ENCODE results near the gene HEG1. TPM values are rescaled to one million over a fixed set of nuclear protein-coding genes. Genes with fewer than 3 reads are reported as not detected.
A peak's percentile ranks its signal among the peaks of the same experiment; 100 is the strongest.

The HEG1 gene
- total RNA-seq (10 to 100 TPM; 17.4 to 54.7 (median 35.6) TPM), polyA plus RNA-seq (10 to 100 TPM; 12.2 to 64.7 TPM)
- long read RNA-seq, donor 1, partial matches to known transcripts: 7 of 18 reads
- long read RNA-seq, donor 1, other reads (novel, unspliced or antisense): 10 of 18 reads
- long read RNA-seq, donor 2: 0 reads
- long read RNA-seq, donor 3, partial matches to known transcripts: 5 of 22 reads
- long read RNA-seq, donor 3, other reads (novel, unspliced or antisense): 16 of 22 reads

GRCh38 chr3:125055913-125056745 lies at the start of gene HEG1:
TSS of gene HEG1 (minus strand) at chr3:125055997. CDS start at chr3:125055890, 107 bp downstream.
- intact Hi-C loops (cut with DNase I): loop anchor here in 2 of 4 donors (5.0 to 10.0 kb wide), 2 partner anchors 86 to 89 kb away; no protein-coding TSS in a partner anchor
- H3K27ac ChIP-seq: peak within 1 kb of the TSS; percentile 95
- 1 to 3% (median 2%) methylated on average over 45 to 67 of the region's 67 CpGs for WGBS, 3 donors
- peak; percentile 84 to 91 (median 88) for DNase-seq
- no peaks in the 10 kb centered on the region for H3K36me3 ChIP-seq
- TF ChIP-seq CTCF (IDR thresholded peaks at IDR 0.05) (no peak), POLR2A (IDR thresholded peaks at IDR 0.05) (peak; percentile 60)
- no peaks in the 10 kb centered on the region for H3K9me3 ChIP-seq
- H3K4me3 ChIP-seq: peak within 1 kb of the TSS; percentile 84
- peaks cover 17% of the 10 kb centered on the region for H3K4me1 ChIP-seq (ENCODE audit: insufficient read depth)
- H3K27me3 ChIP-seq: no peaks in the 10 kb centered on the region

DNA sequence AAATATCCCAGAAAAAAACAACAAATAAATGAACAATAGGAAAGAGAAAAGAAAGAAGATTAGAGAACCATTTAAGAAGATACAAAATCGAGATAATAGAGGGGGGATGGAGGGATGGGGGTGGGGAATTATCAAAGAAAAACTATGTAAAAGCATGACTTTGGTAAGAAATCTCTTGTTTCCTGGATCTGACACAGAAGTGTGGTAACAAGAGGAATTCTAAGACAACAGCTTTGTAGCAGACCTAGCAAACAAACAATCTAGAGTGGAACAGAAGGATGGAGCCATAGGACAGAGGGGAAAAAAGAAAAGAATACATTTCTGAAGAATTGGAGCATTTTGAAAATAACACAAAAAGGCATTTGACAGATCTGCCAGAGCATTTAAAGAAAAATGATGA lies 49.3 kb upstream of the HEG1 start:
- intact Hi-C loops (cut with DNase I): no loop called here

GRCh38 chr3:125104639-125105038 lies 48.8 kb upstream of the HEG1 start:
- no peak for DNase-seq
- no peaks in the 10 kb centered on the region for H3K4me1 ChIP-seq (ENCODE audit: insufficient read depth)
- no peak overlapping the region for H3K27ac ChIP-seq
- H3K4me3 ChIP-seq: no peak overlapping the region
- TF ChIP-seq EP300 (IDR thresholded peaks at IDR 0.05) (no peak), POLR2A (IDR thresholded peaks at IDR 0.05) (no peak), CTCF (IDR thresholded peaks at IDR 0.05) (no peak)
- H3K9me3 ChIP-seq: no peaks in the 10 kb centered on the region
- no peaks in the 10 kb centered on the region for H3K27me3 ChIP-seq
- WGBS, 3 donors: 89 to 100% (median 95%) methylated on average over 1 of the region's 1 CpG
- no peaks in the 10 kb centered on the region for H3K36me3 ChIP-seq
- intact Hi-C loops (cut with DNase I): no loop called here

More for the DNA sequence above, 49.3 kb upstream of the HEG1 start:
- Histone ChIP-seq H3K27me3 (no peaks in the 10 kb centered on the region), H3K4me1 (ENCODE audit: insufficient read depth) (no peaks in the 10 kb centered on the region), H3K36me3 (no peaks in the 10 kb centered on the region), H3K27ac (no peak overlapping the region), H3K9me3 (no peaks in the 10 kb centered on the region), H3K4me3 (no peak overlapping the region)
- no peak for DNase-seq
- 63 to 72% (median 70%) methylated on average over 1 of the region's 1 CpG for WGBS, 3 donors
- no peak for TF ChIP-seq EP300 (IDR thresholded peaks at IDR 0.05)
- no peak for TF ChIP-seq CTCF (IDR thresholded peaks at IDR 0.05)
- TF ChIP-seq POLR2A (IDR thresholded peaks at IDR 0.05): no peak

GRCh38 chr3:125103406-125103805 lies 47.6 kb upstream of the HEG1 start:
- TF ChIP-seq EP300 (IDR thresholded peaks at IDR 0.05): no peak
- no peak for TF ChIP-seq POLR2A (IDR thresholded peaks at IDR 0.05)
- TF ChIP-seq CTCF (IDR thresholded peaks at IDR 0.05): no peak
- H3K27ac ChIP-seq: no peak overlapping the region
- WGBS, 3 donors: 92 to 100% (median 95%) methylated on average over 1 of the region's 1 CpG
- intact Hi-C loops (cut with DNase I): no loop called here
- no peak overlapping the region for H3K4me3 ChIP-seq
- no peaks in the 10 kb centered on the region for H3K9me3 ChIP-seq
- no peaks in the 10 kb centered on the region for H3K27me3 ChIP-seq
- no peaks in the 10 kb centered on the region for H3K36me3 ChIP-seq
- H3K4me1 ChIP-seq (ENCODE audit: insufficient read depth): no peaks in the 10 kb centered on the region
- no peak for DNase-seq
